SK-N-MC (cell line): Measurements from ENCODE around the gene VSIG4.

Experiments used
- EZH2 ChIP-seq: fragments of 200-600 bp; sonication (generic); IDR thresholded peaks from one replicate; pipeline ENCODE4 v1.6.1; 2017; ENCODE audit warnings: antibody characterized with exemption
- POLR2AphosphoS5 ChIP-seq: IDR thresholded peaks from 2 replicates; pipeline ENCODE4 v1.6.1; 2012; ENCODE audit warnings: mild to moderate bottlenecking, low read depth, low read length, borderline replicate concordance

- TF ChIP-seq POLR2AphosphoS5 (no peak), EZH2 (no peak)
Measured at GRCh38 chrX:66049056-66049455, 9.2 kb upstream of the VSIG4 start.
